IMR-90 (cell line): Measurements from ENCODE around the gene ZNF579. TPM values are rescaled to one million over a fixed set of nuclear protein-coding genes. Genes with fewer than 3 reads are reported as not detected.

Source experiments
- ATAC-seq: fragments of 200-7000 bp; cut with Tn5 transposase; 2 replicates; pipeline ENCODE4 v1.9.1; 2020; ENCODE audit warnings: low read depth, mild to moderate bottlenecking, moderate library complexity
- BruUV-seq: library from RNA; stranded (reverse); fragments of 400-500 nt; replicated peaks from 2 replicates; lab custom pipeline; 2021; lab: Mats Ljungman, UMichigan
- CTCF ChIA-PET: fragments of 300-600 bp; formaldehyde crosslinking; extraction: SDS; loops from one replicate; lab custom pipeline; 2021; ENCODE audit warnings: antibody characterized with exemption; lab: Yijun Ruan, JAX
- POLR2A ChIA-PET: fragments of 300-600 bp; sonication (Branson Sonifier 250); formaldehyde crosslinking; loops from one replicate; lab custom pipeline; 2022; ENCODE audit warnings: antibody characterized with exemption; ENCODE audit not compliant: unreplicated experiment; lab: Charles Lee
- DNase-seq: peaks from one replicate; pipeline ENCODE4 v3.0.0; 2013
- H2AFZ ChIP-seq: replicated peaks from 2 replicates; pipeline ENCODE3; 2013; ENCODE audit warnings: low read length, mild to moderate bottlenecking; ENCODE audit not compliant: poor library complexity
- H2AK5ac ChIP-seq: 2 replicates; pipeline ENCODE4 v1.6.1; 2013; ENCODE audit warnings: low read depth, low read length, inconsistent platforms
- H2AK9ac ChIP-seq: replicated peaks from 2 replicates; pipeline ENCODE3; 2013; ENCODE audit warnings: mild to moderate bottlenecking, low read depth, low read length, moderate library complexity; ENCODE audit not compliant: poor library complexity
- H2BK120ac ChIP-seq: 2 replicates; pipeline ENCODE4 v1.6.1; 2013; ENCODE audit warnings: low read depth, low read length, inconsistent platforms
- H2BK15ac ChIP-seq: 3 replicates; pipeline ENCODE4 v1.6.1; 2013; ENCODE audit warnings: low read depth, low read length, inconsistent platforms
- H2BK20ac ChIP-seq: 2 replicates; pipeline ENCODE4 v1.6.1; 2013; ENCODE audit warnings: low read depth, mild to moderate bottlenecking, inconsistent platforms, low read length, moderate library complexity
- H2BK5ac ChIP-seq: 2 replicates; pipeline ENCODE4 v1.6.1; 2013; ENCODE audit warnings: mild to moderate bottlenecking, low read depth, low read length, inconsistent platforms; ENCODE audit not compliant: poor library complexity, severe bottlenecking
- H3K14ac ChIP-seq: replicated peaks from 2 replicates; pipeline ENCODE4 v1.6.1; 2013; ENCODE audit warnings: low read depth, low read length, inconsistent platforms
- H3K18ac ChIP-seq: 2 replicates; pipeline ENCODE4 v1.6.1; 2013; ENCODE audit warnings: low read depth, low read length, control low read depth
- H3K23ac ChIP-seq: 2 replicates; pipeline ENCODE4 v1.6.1; 2013; ENCODE audit warnings: low read depth, low read length, inconsistent platforms
- H3K27ac ChIP-seq: 2 replicates; pipeline ENCODE4 v1.5.1; 2013; ENCODE audit warnings: mild to moderate bottlenecking, control low read depth, low read length; ENCODE audit not compliant: insufficient read depth
- H3K27me3 ChIP-seq: 2 replicates; pipeline ENCODE4 v1.6.1; 2013; ENCODE audit warnings: low read length; ENCODE audit not compliant: control insufficient read depth, insufficient read depth
- H3K36me3 ChIP-seq: 2 replicates; pipeline ENCODE4 v1.6.1; 2013; ENCODE audit warnings: low read length, mixed read lengths; ENCODE audit not compliant: control insufficient read depth, insufficient read depth
- H3K4ac ChIP-seq: 2 replicates; pipeline ENCODE4 v1.6.1; 2013; ENCODE audit warnings: low read depth, low read length, inconsistent platforms
- H3K4me1 ChIP-seq: 2 replicates; pipeline ENCODE4 v1.6.1; 2013; ENCODE audit warnings: low read length, mixed read lengths; ENCODE audit not compliant: control insufficient read depth, insufficient read depth
- H3K4me2 ChIP-seq: 2 replicates; pipeline ENCODE4 v1.6.1; 2013; ENCODE audit warnings: low read depth, mild to moderate bottlenecking, control low read depth, low read length, moderate library complexity
- H3K4me3 ChIP-seq: 2 replicates; pipeline ENCODE4 v1.5.1; 2013; ENCODE audit warnings: low read depth, mild to moderate bottlenecking, control low read depth, low read length, moderate library complexity; ENCODE audit not compliant: insufficient read depth
- H3K56ac ChIP-seq: 2 replicates; pipeline ENCODE4 v1.6.1; 2013; ENCODE audit warnings: low read length, inconsistent platforms; ENCODE audit not compliant: insufficient read depth; ENCODE audit errors: extremely low read depth
- H3K79me1 ChIP-seq, 2 experiments: 2 replicates each; pipeline ENCODE4 v1.6.1; 2013; ENCODE audit warnings: low read length in 2 of 2, inconsistent platforms in 1 of 2, low read depth in 1 of 2
- H3K9ac ChIP-seq: 2 replicates; pipeline ENCODE4 v1.6.1; 2013; ENCODE audit warnings: low read depth, low read length, control low read depth
- H3K9me1 ChIP-seq: 2 replicates; pipeline ENCODE4 v1.6.1; 2013; ENCODE audit warnings: low read length, inconsistent platforms; ENCODE audit not compliant: insufficient read depth
- H3K9me3 ChIP-seq: 2 replicates; pipeline ENCODE4 v1.6.1; 2013; ENCODE audit warnings: low read length; ENCODE audit not compliant: control insufficient read depth, insufficient read depth
- H4K20me1 ChIP-seq: 2 replicates; pipeline ENCODE4 v1.6.1; 2013; ENCODE audit warnings: low read length, inconsistent platforms; ENCODE audit not compliant: insufficient read depth
- H4K5ac ChIP-seq: 2 replicates; pipeline ENCODE4 v1.6.1; 2013; ENCODE audit warnings: mild to moderate bottlenecking, low read depth, low read length, control low read depth
- H4K8ac ChIP-seq, 2 experiments: 2 replicates each; pipeline ENCODE4 v1.6.1; 2013; ENCODE audit warnings: low read depth in 2 of 2, low read length in 2 of 2, control low read depth in 1 of 2, inconsistent platforms in 1 of 2
- H4K91ac ChIP-seq: 2 replicates; pipeline ENCODE4 v1.6.1; 2013; ENCODE audit warnings: low read depth, low read length, inconsistent platforms; ENCODE audit not compliant: insufficient read depth
- CEBPB ChIP-seq: IDR thresholded peaks from 2 replicates; pipeline ENCODE4 v1.6.1; 2012; ENCODE audit warnings: low read depth, low read length, improper control_type of control experiment
- CHD1 ChIP-seq: IDR thresholded peaks from 2 replicates; pipeline ENCODE4 v1.6.1; 2012; ENCODE audit warnings: low read depth, low read length, improper control_type of control experiment
- MAFK ChIP-seq: IDR thresholded peaks from 2 replicates; pipeline ENCODE4 v1.6.1; 2012; ENCODE audit warnings: low read depth, low read length, improper control_type of control experiment
- MAZ ChIP-seq: IDR thresholded peaks from 2 replicates; pipeline ENCODE4 v1.6.1; 2012; ENCODE audit warnings: low read depth, mild to moderate bottlenecking, low read length, improper control_type of control experiment, moderate library complexity, borderline replicate concordance
- NFE2L2 ChIP-seq: fragments of 150-350 bp; IDR thresholded peaks from 2 replicates; pipeline ENCODE4 v1.6.1; 2016; ENCODE audit warnings: low read depth, mild to moderate bottlenecking, low read length
- RAD21 ChIP-seq: IDR thresholded peaks from 2 replicates; pipeline ENCODE4 v1.6.1; 2012; ENCODE audit warnings: low read length, improper control_type of control experiment
- RFX5 ChIP-seq: IDR thresholded peaks from 2 replicates; pipeline ENCODE4 v1.8.0; 2012; ENCODE audit warnings: low read depth, mild to moderate bottlenecking, low read length, moderate library complexity
- SMC3 ChIP-seq: fragments of 150-350 bp; IDR thresholded peaks from 2 replicates; pipeline ENCODE4 v1.6.1; 2016; ENCODE audit warnings: low read depth, mild to moderate bottlenecking, antibody characterized with exemption, low read length, moderate library complexity
- WGBS, 2 experiments: methylation state at CpG; one replicate each; pipeline versions ENCODE4 v1.1.5 to v1.1.7; 2013; ENCODE audit warnings: missing lambda C conversion rate in 2 of 2; ENCODE audit not compliant: insufficient read length in 1 of 2; ENCODE audit errors: extremely low coverage in 2 of 2; 5-methylcytosine and 5-hydroxymethylcytosine counted together
- dilution Hi-C: fragments of 300-500 bp; cut with HindIII; formaldehyde crosslinking; loops from one replicate; pipeline ENCODE4 v1.14.3; 2018; ENCODE audit warnings: low sequenced_read_pairs; ENCODE audit not compliant: unreplicated experiment
- in situ Hi-C: fragments of 300-500 bp; cut with MboI; formaldehyde crosslinking; loops from 3 replicates; pipeline ENCODE4 v1.14.3; 2019; ENCODE audit warnings: low sequenced_read_pairs, inconsistent platforms, mixed read lengths
- intact Hi-C: fragments of 100-400 bp; cut with micrococcal nuclease; formaldehyde crosslinking; loops from 2 replicates; pipeline ENCODE4 v1.10.0; 2022
- polyA plus RNA-seq, 3 experiments: library from polyadenylated mRNA; depleted of rRNA; stranded (reverse); fragments of >200 nt; gene quantifications; 2 replicates each; pipeline ENCODE4 v1.2.3, GENCODE V29; 2012; ENCODE audit warnings: low replicate concordance in 1 of 3
- total RNA-seq: library from RNA; depleted of rRNA; stranded (reverse); fragments of >200 nt; gene quantifications from 2 replicates; pipeline ENCODE4 v1.2.3, GENCODE V29; 2012
- TF ChIP-seq, protein P1 (sequence below): fragments of 150-350 bp; IDR thresholded peaks from 2 replicates; pipeline ENCODE4 v1.6.1; 2016; ENCODE audit warnings: low read depth, mild to moderate bottlenecking, low read length, moderate library complexity, borderline replicate concordance

Gene ZNF579
- total and polyA plus RNA-seq, 2 of the 4 experiments (the other 2 are of a cell fraction) = 0.54 to 9.0 TPM

DNA sequence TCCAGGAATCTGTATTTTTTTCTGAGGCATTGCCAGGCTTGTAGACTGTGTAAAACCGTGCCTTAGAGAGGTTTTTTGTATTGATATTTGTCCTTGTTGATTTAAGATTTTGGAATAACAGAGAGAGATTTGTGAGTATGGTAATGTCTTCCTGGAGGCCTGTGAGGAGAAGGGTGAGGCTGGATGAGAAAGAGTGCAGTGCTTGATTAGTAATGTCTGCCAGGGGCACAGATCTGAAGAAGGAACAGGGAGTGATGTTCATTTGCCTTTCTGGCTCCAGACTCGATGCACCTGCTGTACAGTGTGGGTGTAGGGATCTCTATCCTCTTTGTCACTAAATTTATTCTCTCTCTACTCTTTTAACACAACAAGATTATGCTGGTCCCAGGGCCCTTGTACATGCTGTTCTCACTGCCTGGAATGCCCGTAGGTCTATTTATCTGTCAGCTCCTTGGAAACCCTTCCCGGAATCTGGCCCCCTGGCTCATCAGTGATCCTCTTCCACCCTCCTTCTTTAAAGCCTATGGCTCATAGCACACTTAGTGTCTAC is 14.4 kb upstream of the ZNF579 start:
- in situ Hi-C loops = no loop called here
- CTCF ChIA-PET = no interaction called here

More for the DNA sequence above, 14.4 kb upstream of the ZNF579 start:
- Histone ChIP-seq H2BK120ac (no peak overlapping the region), H3K4ac (no peak overlapping the region), H3K18ac (no peak overlapping the region), H3K23ac (no peak overlapping the region), H2AK5ac (no peak overlapping the region), H2BK15ac (no peak overlapping the region), H3K4me1 (no peaks in the 10 kb centered on the region), H3K36me3 (peaks cover 42% of the 10 kb centered on the region), H3K79me1 (peaks cover 7 to 19% of the 10 kb centered on the region in 2 experiments), H3K4me2 (no peak overlapping the region), H4K20me1 (no peaks in the 10 kb centered on the region), H2AK9ac (no peak overlapping the region), H3K27ac (no peak overlapping the region), H3K14ac (no peak overlapping the region), H4K5ac (no peak overlapping the region), H4K91ac (no peak overlapping the region), H2BK20ac (no peak overlapping the region), H3K27me3 (no peaks in the 10 kb centered on the region), H3K56ac (no peak overlapping the region), H3K9me1 (peaks cover 5% of the 10 kb centered on the region; the same call in 1 of the 2 replicates), H4K8ac (no peak overlapping the region), H2AFZ (no peak overlapping the region), H2BK5ac (no peak overlapping the region), H3K9me3 (no peaks in the 10 kb centered on the region), H3K4me3 (no peak overlapping the region), H3K9ac (no peak overlapping the region)
- DNase-seq (no peak), ATAC-seq (no peak)
- POLR2A ChIA-PET = interaction anchor here (0.6 kb wide), 1 partner anchor 59 kb away, joined by 3 read pairs; no protein-coding TSS in a partner anchor
- TF ChIP-seq CEBPB (no peak), CHD1 (no peak), RFX5 (no peak), RAD21 (no peak), SMC3 (no peak), MAFK (no peak), MAZ (no peak), NFE2L2 (no peak)
- TF ChIP-seq, protein P1, sequence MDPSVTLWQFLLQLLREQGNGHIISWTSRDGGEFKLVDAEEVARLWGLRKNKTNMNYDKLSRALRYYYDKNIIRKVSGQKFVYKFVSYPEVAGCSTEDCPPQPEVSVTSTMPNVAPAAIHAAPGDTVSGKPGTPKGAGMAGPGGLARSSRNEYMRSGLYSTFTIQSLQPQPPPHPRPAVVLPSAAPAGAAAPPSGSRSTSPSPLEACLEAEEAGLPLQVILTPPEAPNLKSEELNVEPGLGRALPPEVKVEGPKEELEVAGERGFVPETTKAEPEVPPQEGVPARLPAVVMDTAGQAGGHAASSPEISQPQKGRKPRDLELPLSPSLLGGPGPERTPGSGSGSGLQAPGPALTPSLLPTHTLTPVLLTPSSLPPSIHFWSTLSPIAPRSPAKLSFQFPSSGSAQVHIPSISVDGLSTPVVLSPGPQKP = no peak
- intact Hi-C loops = no loop called here
- BruUV-seq = no TSS peak
- dilution Hi-C loops = no loop called here
- 100% methylated on average over 3 of the region's 4 CpGs; no CpG with 5 or more reads in 1 of the 2 experiments for WGBS, 2 experiments
